Fibroblast of lung (primary cell): ENCODE results near the gene PRAMEF8. TPM values are rescaled to one million over a fixed set of nuclear protein-coding genes. Genes with fewer than 3 reads are reported as not detected.
"Not testable (repeated sequence)": the region's sequence is repeated elsewhere in the genome, so short reads cannot be mapped to it uniquely, and the experiment has no call there.

ENCODE experiments used
- DNase-seq, 2 donors: peaks; one replicate each; pipeline versions ENCODE4 v3.0.0 to v3.0.0-alpha.2; 2010; ENCODE audit warnings: low read depth in 2 of 2
- H2AFZ ChIP-seq: 2 replicates; pipeline ENCODE4 v1.5.1; 2012; ENCODE audit warnings: low read length, control low read depth, inconsistent platforms
- H3K27ac ChIP-seq: 2 replicates; pipeline ENCODE4 v1.5.1; 2011; ENCODE audit warnings: low read length, control low read depth; ENCODE audit not compliant: insufficient read depth
- H3K27me3 ChIP-seq: 2 replicates; pipeline ENCODE4 v1.5.1; 2011; ENCODE audit warnings: mild to moderate bottlenecking, low read length; ENCODE audit not compliant: control insufficient read depth, insufficient read depth
- H3K36me3 ChIP-seq: 2 replicates; pipeline ENCODE4 v1.5.1; 2011; ENCODE audit warnings: low read length; ENCODE audit not compliant: control insufficient read depth, insufficient read depth
- H3K4me1 ChIP-seq: 2 replicates; pipeline ENCODE4 v1.5.1; 2011; ENCODE audit warnings: low read length; ENCODE audit not compliant: control insufficient read depth, insufficient read depth; ENCODE audit errors: extremely low read depth
- H3K4me2 ChIP-seq: 2 replicates; pipeline ENCODE4 v1.5.1; 2011; ENCODE audit warnings: low read length, control low read depth; ENCODE audit not compliant: insufficient read depth; ENCODE audit errors: extremely low read depth
- H3K4me3 ChIP-seq, 4 experiments: fragments of 200-600 bp in 1 of 4; sonication (generic) in 1 of 4; replicated peaks in 1 of 4; 2 replicates each; pipeline ENCODE4 v1.5.1; 2011 to 2016; ENCODE audit warnings: low read length in 4 of 4, low read depth in 3 of 4, mild to moderate bottlenecking in 3 of 4, control low read depth in 2 of 4, inconsistent platforms in 1 of 4, mixed read lengths in 1 of 4; ENCODE audit not compliant: insufficient read depth in 1 of 4; ENCODE audit errors: control extremely low read depth in 1 of 4
- H3K79me2 ChIP-seq: 2 replicates; pipeline ENCODE4 v1.5.1; 2012; ENCODE audit warnings: mild to moderate bottlenecking, low read length, inconsistent platforms; ENCODE audit not compliant: control insufficient read depth, insufficient read depth
- H3K9ac ChIP-seq: 2 replicates; pipeline ENCODE4 v1.5.1; 2011; ENCODE audit warnings: mild to moderate bottlenecking, low read length, control low read depth; ENCODE audit not compliant: insufficient read depth
- H3K9me3 ChIP-seq: 2 replicates; pipeline ENCODE4 v1.5.1; 2012; ENCODE audit warnings: low read depth, low read length; ENCODE audit not compliant: control insufficient read depth, insufficient read depth
- H4K20me1 ChIP-seq: 2 replicates; pipeline ENCODE4 v1.5.1; 2011; ENCODE audit warnings: low read length; ENCODE audit not compliant: control insufficient read depth, insufficient read depth; ENCODE audit errors: extremely low read depth
- polyA plus RNA-seq, 2 donors: library from polyadenylated mRNA; depleted of rRNA in 1 of 2; stranded (reverse) in 1 of 2; unstranded in 1 of 2; fragments of >200 nt; gene quantifications; 2 replicates each; pipeline ENCODE4 v1.2.1, GENCODE V29; 2011 to 2012; ENCODE audit warnings: missing spikeins in 1 of 2
- total RNA-seq: library from RNA; depleted of rRNA; stranded (reverse); fragments of >200 nt; gene quantifications from 2 replicates; pipeline ENCODE4 v1.2.1, GENCODE V29; 2014

Gene PRAMEF8
- total and polyA plus RNA-seq, 2 donors (not counting 1 experiment from before 2014, with no cell fraction given), result not detected

- H3K4me1 ChIP-seq, H3K79me2 ChIP-seq, H3K9me3 ChIP-seq, H3K4me3 ChIP-seq, H4K20me1 ChIP-seq, H2AFZ ChIP-seq, H3K36me3 ChIP-seq, H3K27me3 ChIP-seq, DNase-seq, H3K9ac ChIP-seq, H3K4me2 ChIP-seq, H3K27ac ChIP-seq: not testable (repeated sequence)
These were observed 41.2 kb downstream of the PRAMEF8 start for GRCh38 chr1:13243536-13244263.

GRCh38 chr1:13239633-13240032 lies 45.3 kb downstream of the PRAMEF8 start:
- not testable (repeated sequence) for H3K27ac ChIP-seq, H2AFZ ChIP-seq, H3K36me3 ChIP-seq, H3K9ac ChIP-seq, H3K4me1 ChIP-seq, H3K4me3 ChIP-seq, H3K27me3 ChIP-seq, H4K20me1 ChIP-seq, H3K79me2 ChIP-seq, H3K4me2 ChIP-seq, DNase-seq, H3K9me3 ChIP-seq

GRCh38 chr1:13237572-13237971 lies 47.4 kb downstream of the PRAMEF8 start:
- not testable (repeated sequence) for H3K27ac ChIP-seq, H3K4me1 ChIP-seq, DNase-seq, H4K20me1 ChIP-seq, H3K4me2 ChIP-seq, H2AFZ ChIP-seq, H3K36me3 ChIP-seq, H3K27me3 ChIP-seq, H3K9ac ChIP-seq, H3K4me3 ChIP-seq, H3K79me2 ChIP-seq, H3K9me3 ChIP-seq

- not testable (repeated sequence) for H3K4me2 ChIP-seq, DNase-seq, H3K9ac ChIP-seq, H3K27me3 ChIP-seq, H3K9me3 ChIP-seq, H3K4me1 ChIP-seq, H3K4me3 ChIP-seq, H3K79me2 ChIP-seq, H2AFZ ChIP-seq, H3K36me3 ChIP-seq, H4K20me1 ChIP-seq, H3K27ac ChIP-seq
These were observed 50.9 kb downstream of the PRAMEF8 start for GRCh38 chr1:13234057-13234456.

- not testable (repeated sequence) for H3K9ac ChIP-seq, H4K20me1 ChIP-seq, H3K79me2 ChIP-seq, H3K4me3 ChIP-seq, H2AFZ ChIP-seq, H3K9me3 ChIP-seq, H3K4me1 ChIP-seq, H3K27ac ChIP-seq, H3K36me3 ChIP-seq, DNase-seq, H3K4me2 ChIP-seq, H3K27me3 ChIP-seq
These were observed 52.9 kb downstream of the PRAMEF8 start for GRCh38 chr1:13232056-13232455.

Other genes starting within 250 kb of the PRAMEF8 start
- gene PRAMEF27, start 228.6 kb downstream of the PRAMEF8 start, total RNA-seq, result not detected in 2 replicates
- gene PRAMEF27, start 228.6 kb downstream of the PRAMEF8 start, polyA plus RNA-seq, result not detected in 2 replicates
- gene HNRNPCL3, start 224.4 kb downstream of the PRAMEF8 start, total RNA-seq, result not detected in 2 replicates
- gene HNRNPCL3, start 224.4 kb downstream of the PRAMEF8 start, polyA plus RNA-seq, result not detected in 2 replicates
- gene PRAMEF25, start 214.4 kb downstream of the PRAMEF8 start, total RNA-seq, result not detected in 2 replicates
- not detected in 2 replicates for gene PRAMEF25, start 214.4 kb downstream of the PRAMEF8 start, polyA plus RNA-seq
- not detected in 2 replicates for gene HNRNPCL2, start 168.3 kb downstream of the PRAMEF8 start, total RNA-seq
- not detected in 2 replicates for gene HNRNPCL2, start 168.3 kb downstream of the PRAMEF8 start, polyA plus RNA-seq
- gene PRAMEF26, start 129.1 kb downstream of the PRAMEF8 start, total RNA-seq, result not detected in 2 replicates
- gene PRAMEF26, start 129.1 kb downstream of the PRAMEF8 start, polyA plus RNA-seq, result not detected in 2 replicates
- gene HNRNPCL4, start 119.5 kb downstream of the PRAMEF8 start, total RNA-seq, result not detected in 2 replicates
- not detected in 2 replicates for gene HNRNPCL4, start 119.5 kb downstream of the PRAMEF8 start, polyA plus RNA-seq
- not detected in 2 replicates for gene PRAMEF9, start 113.3 kb downstream of the PRAMEF8 start, total RNA-seq
- gene PRAMEF9, start 113.3 kb downstream of the PRAMEF8 start, polyA plus RNA-seq, result not detected in 2 replicates
- not detected in 2 replicates for gene PRAMEF13, start 83.7 kb downstream of the PRAMEF8 start, total RNA-seq
- not detected in 2 replicates for gene PRAMEF13, start 83.7 kb downstream of the PRAMEF8 start, polyA plus RNA-seq
- not detected in 2 replicates for gene PRAMEF18, start 59.0 kb downstream of the PRAMEF8 start, total RNA-seq
- gene PRAMEF18, start 59.0 kb downstream of the PRAMEF8 start, polyA plus RNA-seq, result not detected in 2 replicates
- not detected in 2 replicates for gene PRAMEF5, start 30.9 kb downstream of the PRAMEF8 start, total RNA-seq
- gene PRAMEF5, start 30.9 kb downstream of the PRAMEF8 start, polyA plus RNA-seq, result not detected in 2 replicates
- not detected in 2 replicates for gene PRAMEF33, start 18.4 kb upstream of the PRAMEF8 start, total RNA-seq
- gene PRAMEF33, start 18.4 kb upstream of the PRAMEF8 start, polyA plus RNA-seq, result not detected in 2 replicates
- not detected in 2 replicates for gene PRAMEF15, start 30.4 kb upstream of the PRAMEF8 start, total RNA-seq
- not detected in 2 replicates for gene PRAMEF15, start 30.4 kb upstream of the PRAMEF8 start, polyA plus RNA-seq
- gene PRAMEF14, start 62.0 kb upstream of the PRAMEF8 start, total RNA-seq, result not detected in 2 replicates
- gene PRAMEF14, start 62.0 kb upstream of the PRAMEF8 start, polyA plus RNA-seq, result not detected in 2 replicates
- not detected in 2 replicates for gene PRAMEF19, start 86.8 kb upstream of the PRAMEF8 start, total RNA-seq
- not detected in 2 replicates for gene PRAMEF19, start 86.8 kb upstream of the PRAMEF8 start, polyA plus RNA-seq
- not detected in 2 replicates for gene PRAMEF17, start 104.5 kb upstream of the PRAMEF8 start, total RNA-seq
- not detected in 2 replicates for gene PRAMEF17, start 104.5 kb upstream of the PRAMEF8 start, polyA plus RNA-seq
- gene PRAMEF20, start 125.3 kb upstream of the PRAMEF8 start, total RNA-seq, result not detected in 2 replicates
- gene PRAMEF20, start 125.3 kb upstream of the PRAMEF8 start, polyA plus RNA-seq, result not detected in 2 replicates
- not detected in 2 replicates for gene LRRC38, start 228.9 kb upstream of the PRAMEF8 start, total RNA-seq
- not detected in 2 replicates for gene LRRC38, start 228.9 kb upstream of the PRAMEF8 start, polyA plus RNA-seq